ENCODE results near the gene GULP1. TPM values are rescaled to one million over a fixed set of nuclear protein-coding genes. Genes with fewer than 3 reads are reported as not detected.

Gene GULP1
- total and polyA plus RNA-seq, 12 donors = 2.0 to 6.0 (median 4.7) TPM

GRCh38 chr2:188303363-188304031, 11.8 kb downstream of the GULP1 start:
- Histone ChIP-seq H3K4me3 (no peak overlapping the region), H3K4me1 (peaks cover 0 to 5% (median 0%) of the 10 kb centered on the region in 9 donors), H3K27me3 (no peaks in the 10 kb centered on the region), H3K9me3 (peaks cover 0 to 6% (median 0%) of the 10 kb centered on the region in 11 donors), H3K27ac (no peak overlapping the region), H3K36me3 (no peaks in the 10 kb centered on the region)
- intact Hi-C loops (cut with DNase I) = no loop called here
- ATAC-seq (peak in 1 of 8 donors; percentile 60), DNase-seq (no peak)
- WGBS, 2 donors = 80 to 81% methylated on average over 2 of the region's 2 CpGs
- TF ChIP-seq, protein P1, sequence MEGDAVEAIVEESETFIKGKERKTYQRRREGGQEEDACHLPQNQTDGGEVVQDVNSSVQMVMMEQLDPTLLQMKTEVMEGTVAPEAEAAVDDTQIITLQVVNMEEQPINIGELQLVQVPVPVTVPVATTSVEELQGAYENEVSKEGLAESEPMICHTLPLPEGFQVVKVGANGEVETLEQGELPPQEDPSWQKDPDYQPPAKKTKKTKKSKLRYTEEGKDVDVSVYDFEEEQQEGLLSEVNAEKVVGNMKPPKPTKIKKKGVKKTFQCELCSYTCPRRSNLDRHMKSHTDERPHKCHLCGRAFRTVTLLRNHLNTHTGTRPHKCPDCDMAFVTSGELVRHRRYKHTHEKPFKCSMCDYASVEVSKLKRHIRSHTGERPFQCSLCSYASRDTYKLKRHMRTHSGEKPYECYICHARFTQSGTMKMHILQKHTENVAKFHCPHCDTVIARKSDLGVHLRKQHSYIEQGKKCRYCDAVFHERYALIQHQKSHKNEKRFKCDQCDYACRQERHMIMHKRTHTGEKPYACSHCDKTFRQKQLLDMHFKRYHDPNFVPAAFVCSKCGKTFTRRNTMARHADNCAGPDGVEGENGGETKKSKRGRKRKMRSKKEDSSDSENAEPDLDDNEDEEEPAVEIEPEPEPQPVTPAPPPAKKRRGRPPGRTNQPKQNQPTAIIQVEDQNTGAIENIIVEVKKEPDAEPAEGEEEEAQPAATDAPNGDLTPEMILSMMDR (IDR thresholded peaks at IDR 0.05) = no peak

DNA sequence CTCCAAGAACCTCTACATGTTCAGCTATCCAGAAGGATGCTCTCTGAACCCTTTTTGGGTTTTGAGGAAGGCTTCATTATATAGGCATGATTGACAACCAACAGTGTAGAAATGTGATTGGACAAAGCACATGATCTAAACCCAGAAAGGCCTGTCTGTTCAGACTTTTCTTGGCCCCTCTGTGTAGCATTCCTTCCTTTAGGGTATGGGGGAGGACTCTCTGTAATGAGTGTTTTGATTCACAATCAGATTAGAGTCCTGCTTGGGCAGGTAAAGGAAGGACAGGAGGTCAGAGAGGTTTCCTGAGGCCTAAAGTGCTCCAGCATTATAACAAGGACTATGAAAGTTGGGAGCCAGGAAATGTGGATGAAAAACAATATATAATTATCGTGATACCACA, 13.6 kb downstream of the GULP1 start:
- WGBS, 2 donors = 70 to 84% methylated on average over 1 of the region's 1 CpG
- H3K27ac ChIP-seq = no peak overlapping the region
- no peaks in the 10 kb centered on the region for H3K36me3 ChIP-seq
- intact Hi-C loops (cut with DNase I) = no loop called here
- no peak overlapping the region for H3K4me3 ChIP-seq
- H3K9me3 ChIP-seq = no peaks in the 10 kb centered on the region
- no peak for DNase-seq
- TF ChIP-seq, protein P1 (IDR thresholded peaks at IDR 0.05) = no peak
- no peaks in the 10 kb centered on the region for H3K27me3 ChIP-seq
- no peak for ATAC-seq
- peaks cover 0 to 5% (median 0%) of the 10 kb centered on the region in 9 donors for H3K4me1 ChIP-seq

- H3K27ac ChIP-seq = no peak overlapping the region
- no peak for DNase-seq
- intact Hi-C loops (cut with DNase I) = no loop called here
- TF ChIP-seq, protein P1 (IDR thresholded peaks at IDR 0.05) = no peak
- no peaks in the 10 kb centered on the region for H3K9me3 ChIP-seq
- peaks cover 0 to 5% (median 0%) of the 10 kb centered on the region in 9 donors for H3K4me1 ChIP-seq
- WGBS, 2 donors = 39 to 43% methylated on average over 1 of the region's 1 CpG
- no peaks in the 10 kb centered on the region for H3K27me3 ChIP-seq
- H3K36me3 ChIP-seq = no peaks in the 10 kb centered on the region
- no peak overlapping the region for H3K4me3 ChIP-seq
- no peak for ATAC-seq
Measured at GRCh38 chr2:188306271-188306670, 14.6 kb downstream of the GULP1 start.

- Histone ChIP-seq H3K27me3 (no peaks in the 10 kb centered on the region), H3K4me1 (peaks cover 0 to 5% (median 0%) of the 10 kb centered on the region in 9 donors), H3K9me3 (peaks cover 0 to under 1% (median 0%) of the 10 kb centered on the region in 11 donors), H3K36me3 (no peaks in the 10 kb centered on the region), H3K27ac (no peak overlapping the region), H3K4me3 (no peak overlapping the region)
- 79 to 85% methylated on average over 2 of the region's 2 CpGs for WGBS, 2 donors
- TF ChIP-seq, protein P1 (IDR thresholded peaks at IDR 0.05) = no peak
- no peak for ATAC-seq
- intact Hi-C loops (cut with DNase I) = no loop called here
- DNase-seq = no peak
Measured at GRCh38 chr2:188307850-188308283, 16.2 kb downstream of the GULP1 start.

Measured in heart right ventricle (tissue), 16 donors.